Memory B cell (primary cell): ENCODE measurements around the gene IZUMO2.
"Not testable (repeated sequence)": the region's sequence is repeated elsewhere in the genome, so short reads cannot be mapped to it uniquely, and the experiment has no call there.

ENCODE experiments used
- ATAC-seq: fragments of 150-1000 bp; cut with Tn5 transposase; 2 replicates; pipeline ENCODE4 v1.10.0; 2021; ENCODE audit warnings: low read depth, mild to moderate bottlenecking, moderate library complexity
- DNase-seq, 2 donors: peaks; one replicate each; pipeline ENCODE4 v3.0.0; 2022; ENCODE audit warnings: low spot score in 2 of 2
- H3K27ac Mint-ChIP-seq: one replicate; pipeline ENCODE4 v1.8.0; 2022; ENCODE audit warnings: mild to moderate bottlenecking, moderate library complexity, mixed read lengths
- H3K27me3 Mint-ChIP-seq: one replicate; pipeline ENCODE4 v1.8.0; 2022; ENCODE audit warnings: mixed read lengths
- H3K36me3 Mint-ChIP-seq: one replicate; pipeline ENCODE4 v1.8.0; 2022; ENCODE audit warnings: mild to moderate bottlenecking, mixed read lengths
- H3K4me1 Mint-ChIP-seq: one replicate; pipeline ENCODE4 v1.8.0; 2022; ENCODE audit warnings: mixed read lengths
- H3K4me3 Mint-ChIP-seq: one replicate; pipeline ENCODE4 v1.8.0; 2022; ENCODE audit warnings: mild to moderate bottlenecking, moderate library complexity, mixed read lengths
- H3K9me3 Mint-ChIP-seq: one replicate; pipeline ENCODE4 v1.8.0; 2022; ENCODE audit warnings: mixed read lengths

The IZUMO2 gene

DNA sequence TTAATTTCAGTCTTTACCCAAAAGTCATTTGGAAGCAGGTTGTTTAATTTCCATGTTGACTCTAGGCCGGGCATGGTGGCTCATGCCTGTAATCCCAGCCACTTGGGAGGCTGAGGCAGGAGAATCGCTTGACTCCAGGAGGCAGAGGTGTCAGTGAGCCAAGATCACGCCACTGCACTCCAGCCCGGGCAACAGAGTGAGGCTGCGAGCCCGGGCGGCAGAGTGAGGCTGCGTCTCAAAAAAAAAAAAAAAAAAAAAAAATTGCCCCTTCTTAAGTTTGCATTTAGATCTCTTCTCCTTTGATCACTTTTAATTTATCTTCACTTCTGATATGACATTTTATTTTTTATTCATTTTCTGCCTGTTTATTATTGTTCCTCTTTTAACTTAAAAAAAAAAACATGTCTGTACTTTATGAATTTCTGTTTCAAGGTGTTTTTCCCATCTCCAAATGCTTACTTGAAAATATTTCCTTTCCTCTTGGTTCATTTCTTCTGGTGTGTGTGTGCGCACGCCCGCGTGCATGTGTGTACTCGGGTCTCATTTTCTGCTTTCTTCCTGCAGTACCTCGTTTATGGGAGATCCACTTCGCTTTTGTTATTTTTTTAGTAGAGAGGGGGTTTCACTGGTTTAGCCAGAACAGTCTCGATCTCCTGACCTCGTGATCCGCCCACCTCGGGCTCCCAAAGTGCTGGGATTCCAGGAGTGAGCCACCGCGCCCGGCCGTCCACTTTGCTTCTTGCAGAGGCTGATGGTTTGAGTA, 26.3 kb downstream of the IZUMO2 start:
- H3K9me3 Mint-ChIP-seq = not testable (repeated sequence)

DNA sequence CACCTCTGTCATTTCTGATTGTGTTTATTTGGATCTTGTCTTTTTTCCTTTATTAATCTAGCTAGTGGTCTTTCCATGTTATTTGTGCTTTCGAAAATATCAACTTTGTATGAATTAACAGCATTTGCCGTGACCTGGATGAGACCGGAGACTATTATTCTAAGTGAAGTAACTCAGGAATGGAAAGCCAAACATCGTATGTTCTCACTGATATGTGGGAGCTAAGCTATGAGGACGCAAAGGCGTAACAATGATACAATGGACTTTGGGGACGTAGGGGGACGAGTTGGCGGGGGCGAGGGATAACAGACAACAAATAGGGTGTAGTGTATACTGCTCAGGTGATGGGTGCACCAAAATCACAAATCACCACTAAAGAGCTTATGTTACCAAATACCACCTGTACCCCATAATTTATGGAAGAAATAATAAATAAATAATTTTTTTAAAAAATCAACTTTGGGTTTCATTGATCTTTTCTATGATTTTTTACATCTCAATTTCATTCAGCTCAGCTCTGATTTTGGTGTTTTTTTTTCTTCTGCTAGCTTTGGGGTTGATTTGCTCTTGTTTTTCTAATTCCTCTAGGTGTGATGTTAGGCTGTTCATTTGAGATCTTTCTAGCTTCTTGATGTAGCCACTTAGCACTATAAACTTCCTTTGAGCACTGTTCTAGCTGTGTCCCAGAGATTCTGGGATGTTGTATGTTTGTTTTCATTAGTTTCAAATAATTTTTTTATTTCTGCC, 27.1 kb downstream of the IZUMO2 start:
- not testable (repeated sequence) for H3K36me3 Mint-ChIP-seq, H3K27me3 Mint-ChIP-seq, H3K27ac Mint-ChIP-seq, H3K4me1 Mint-ChIP-seq, ATAC-seq, H3K4me3 Mint-ChIP-seq, H3K9me3 Mint-ChIP-seq
- peak; percentile 13 to 25 for DNase-seq

More for the DNA sequence above, 26.3 kb downstream of the IZUMO2 start:
- DNase-seq = peak in 1 of 2 donors; percentile 14
- H3K27me3 Mint-ChIP-seq, H3K4me1 Mint-ChIP-seq, ATAC-seq, H3K36me3 Mint-ChIP-seq, H3K4me3 Mint-ChIP-seq, H3K27ac Mint-ChIP-seq: not testable (repeated sequence)

- H3K4me3 Mint-ChIP-seq, H3K27me3 Mint-ChIP-seq, H3K9me3 Mint-ChIP-seq, H3K36me3 Mint-ChIP-seq, DNase-seq, H3K4me1 Mint-ChIP-seq, ATAC-seq, H3K27ac Mint-ChIP-seq: not testable (repeated sequence)
Measured at GRCh38 chr19:50134777-50135719, 28.0 kb downstream of the IZUMO2 start.

GRCh38 chr19:50133518-50134492, 29.3 kb downstream of the IZUMO2 start:
- not testable (repeated sequence) for ATAC-seq, H3K27ac Mint-ChIP-seq, H3K4me1 Mint-ChIP-seq, H3K9me3 Mint-ChIP-seq, H3K4me3 Mint-ChIP-seq, H3K36me3 Mint-ChIP-seq, H3K27me3 Mint-ChIP-seq
- peak in 1 of 2 donors; percentile 17 for DNase-seq

DNA sequence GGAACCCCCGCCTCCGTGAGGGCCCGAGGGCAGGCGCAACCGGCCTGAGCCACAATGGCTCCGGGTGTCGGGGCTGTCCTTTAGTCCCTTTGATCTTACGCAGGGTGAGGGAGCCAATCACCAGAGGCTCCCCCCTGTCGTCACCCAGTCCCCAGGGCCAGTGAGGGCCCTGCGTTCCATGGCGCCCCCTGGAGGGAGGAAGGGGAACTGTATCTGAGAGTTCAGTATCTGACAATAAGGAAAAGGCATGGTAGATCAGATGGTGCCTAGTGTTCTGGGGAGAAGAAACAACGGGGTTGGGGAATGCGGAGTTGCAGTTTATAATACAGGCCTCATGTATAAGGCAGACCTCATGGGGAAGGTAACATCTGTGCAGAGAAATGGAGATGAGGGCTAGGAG, 59.1 kb downstream of the IZUMO2 start:
- H3K4me3 Mint-ChIP-seq, ATAC-seq, H3K36me3 Mint-ChIP-seq, H3K27ac Mint-ChIP-seq, H3K4me1 Mint-ChIP-seq, H3K9me3 Mint-ChIP-seq, DNase-seq, H3K27me3 Mint-ChIP-seq: not testable (repeated sequence)

DNA sequence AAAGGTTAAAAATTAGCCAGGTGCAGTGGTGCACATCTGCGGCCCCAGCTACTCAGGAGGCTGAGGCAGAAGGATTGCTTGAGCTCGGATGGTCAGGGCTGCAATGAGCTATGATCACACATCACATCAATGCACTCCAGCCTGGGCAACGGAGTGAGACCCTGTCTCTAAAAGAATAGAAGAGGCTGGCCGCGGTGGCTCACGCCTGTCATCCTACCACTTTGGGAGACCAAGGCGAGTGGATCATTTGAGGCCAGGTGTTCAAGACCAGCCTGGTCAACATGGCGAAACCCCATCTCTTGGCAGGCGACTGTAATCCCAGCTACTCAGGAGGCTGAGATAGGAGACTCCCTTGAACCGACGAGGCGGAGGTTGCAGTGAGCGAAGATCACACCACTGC, 59.7 kb downstream of the IZUMO2 start:
- not testable (repeated sequence) for H3K27me3 Mint-ChIP-seq, ATAC-seq, DNase-seq, H3K4me1 Mint-ChIP-seq, H3K27ac Mint-ChIP-seq, H3K9me3 Mint-ChIP-seq, H3K4me3 Mint-ChIP-seq, H3K36me3 Mint-ChIP-seq
